ENCODE measurements around the gene GALNT10. TPM values are rescaled to one million over a fixed set of nuclear protein-coding genes. Genes with fewer than 3 reads are reported as not detected.

GALNT10 gene
- total RNA-seq, 2 experiments from 2014 or later, result 24.6 to 30.0 TPM

DNA sequence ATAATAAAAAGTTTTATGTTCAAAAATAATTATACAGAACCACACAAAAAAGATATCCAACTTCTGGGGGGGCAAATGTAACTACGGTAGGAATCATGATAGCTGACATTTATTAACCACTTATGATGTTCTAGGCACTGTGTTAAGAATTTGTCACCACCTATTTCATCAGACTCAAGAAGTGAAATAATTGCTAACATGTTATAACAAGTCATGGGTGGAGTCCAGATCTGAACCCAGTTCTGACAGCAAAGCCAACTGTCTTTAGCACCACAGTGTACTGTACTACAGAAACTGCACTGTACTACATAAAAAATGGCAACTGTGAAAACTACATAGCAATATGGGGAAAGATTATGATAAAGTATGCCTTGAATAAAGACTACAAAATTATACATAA lies 252.3 kb downstream of the GALNT10 start:
- POLR2A ChIA-PET, result interaction anchor here (0.7 kb wide), 1 partner anchor 237 kb away, joined by 3 read pairs; no protein-coding TSS in a partner anchor
- CTCF ChIA-PET, result no interaction called here

DNA sequence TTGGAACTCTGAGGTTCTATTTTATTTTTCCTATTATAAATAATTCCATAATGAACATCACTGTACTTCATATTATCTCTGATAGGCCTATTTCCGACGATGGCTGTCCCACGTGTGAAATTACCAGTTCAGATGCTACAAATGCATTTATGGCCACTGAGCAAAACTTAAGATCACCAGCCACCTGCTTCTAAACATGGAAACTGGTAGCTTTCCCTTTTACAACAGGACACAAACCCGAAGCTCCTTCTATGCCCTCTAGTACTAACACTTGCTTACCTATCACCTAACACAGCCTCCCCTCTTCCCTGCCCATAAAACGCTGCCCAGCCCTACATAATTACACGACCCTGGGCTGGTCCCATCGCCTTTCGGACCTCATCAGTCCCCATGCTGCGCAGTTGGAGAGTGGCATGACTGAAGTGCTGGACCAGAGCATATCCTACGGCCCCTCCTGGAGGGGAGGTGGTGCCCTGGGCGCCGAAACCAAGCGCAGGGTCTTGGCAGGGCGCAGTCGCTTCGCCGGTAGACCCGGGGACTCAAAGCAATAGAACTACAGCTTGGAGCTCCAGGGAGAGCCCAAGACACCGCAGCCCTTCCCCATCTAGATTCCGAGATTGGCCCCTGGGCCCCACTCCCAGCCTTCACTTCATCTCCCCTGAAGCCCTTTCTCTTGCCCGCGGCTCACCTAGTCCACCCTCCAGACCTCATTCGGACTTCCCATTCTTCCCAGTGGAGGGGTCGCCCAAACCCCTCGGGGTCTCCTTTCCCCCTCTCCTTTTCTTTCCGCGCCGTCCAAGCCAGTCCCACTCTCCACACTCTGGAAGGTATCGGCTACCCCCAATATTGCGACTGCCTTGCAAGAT lies 254.3 kb downstream of the GALNT10 start:
- POLR2A ChIA-PET, result interaction anchor here (0.6 to 1.0 kb wide), 2 partner anchors 23 to 255 kb away, joined by 3 read pairs; no protein-coding TSS in a partner anchor
- CTCF ChIA-PET, result interaction anchor here (1.0 kb wide), 1 partner anchor 186 kb away, joined by 5 read pairs; no protein-coding TSS in a partner anchor

DNA sequence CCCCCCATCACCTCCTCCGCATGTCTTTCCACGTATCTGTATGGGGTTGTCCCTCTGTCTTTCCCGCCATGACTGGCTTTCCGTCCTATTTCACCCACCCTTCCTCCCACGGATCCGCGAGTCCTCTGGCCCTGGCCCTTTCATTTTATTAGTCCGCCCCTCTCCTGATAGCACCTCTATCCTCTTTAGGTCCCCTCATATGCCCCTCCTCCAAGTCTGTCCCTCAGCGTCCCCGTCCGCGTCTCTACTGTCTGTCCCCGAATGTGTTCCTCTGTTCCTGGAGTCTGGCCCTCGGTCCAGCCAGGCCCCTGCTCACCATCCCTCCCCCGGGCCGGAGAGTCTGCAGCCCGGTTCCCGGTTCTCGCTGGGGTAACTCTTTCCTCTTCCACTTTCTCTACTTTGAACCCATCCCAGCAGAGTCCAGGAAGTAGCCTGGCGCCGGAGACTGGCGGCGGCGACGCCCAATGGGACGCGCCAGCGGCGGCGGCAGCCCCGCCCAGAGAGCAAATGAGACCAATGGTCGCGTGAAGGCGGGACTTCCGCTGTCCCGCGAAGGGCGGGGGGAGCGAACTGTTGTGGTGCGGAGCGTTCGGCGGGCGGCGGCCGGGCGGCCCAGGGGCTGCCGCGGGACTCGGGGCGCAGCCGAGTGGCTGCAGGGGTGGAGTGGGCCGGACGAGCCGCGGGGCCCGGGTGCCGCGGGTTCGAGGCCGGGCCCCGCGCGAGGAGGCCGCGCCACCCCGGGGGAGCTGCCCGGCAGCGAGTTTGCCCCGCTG lies 255.1 kb downstream of the GALNT10 start, which contains the start of gene SAP30L:
SAP30L (plus strand) TSS at position 576 of the 773 bp plus-strand sequence. CDS start 608 bp downstream, outside the sequence.
- ChIA-PET CTCF (no interaction called here), POLR2A (no interaction called here)

DNA sequence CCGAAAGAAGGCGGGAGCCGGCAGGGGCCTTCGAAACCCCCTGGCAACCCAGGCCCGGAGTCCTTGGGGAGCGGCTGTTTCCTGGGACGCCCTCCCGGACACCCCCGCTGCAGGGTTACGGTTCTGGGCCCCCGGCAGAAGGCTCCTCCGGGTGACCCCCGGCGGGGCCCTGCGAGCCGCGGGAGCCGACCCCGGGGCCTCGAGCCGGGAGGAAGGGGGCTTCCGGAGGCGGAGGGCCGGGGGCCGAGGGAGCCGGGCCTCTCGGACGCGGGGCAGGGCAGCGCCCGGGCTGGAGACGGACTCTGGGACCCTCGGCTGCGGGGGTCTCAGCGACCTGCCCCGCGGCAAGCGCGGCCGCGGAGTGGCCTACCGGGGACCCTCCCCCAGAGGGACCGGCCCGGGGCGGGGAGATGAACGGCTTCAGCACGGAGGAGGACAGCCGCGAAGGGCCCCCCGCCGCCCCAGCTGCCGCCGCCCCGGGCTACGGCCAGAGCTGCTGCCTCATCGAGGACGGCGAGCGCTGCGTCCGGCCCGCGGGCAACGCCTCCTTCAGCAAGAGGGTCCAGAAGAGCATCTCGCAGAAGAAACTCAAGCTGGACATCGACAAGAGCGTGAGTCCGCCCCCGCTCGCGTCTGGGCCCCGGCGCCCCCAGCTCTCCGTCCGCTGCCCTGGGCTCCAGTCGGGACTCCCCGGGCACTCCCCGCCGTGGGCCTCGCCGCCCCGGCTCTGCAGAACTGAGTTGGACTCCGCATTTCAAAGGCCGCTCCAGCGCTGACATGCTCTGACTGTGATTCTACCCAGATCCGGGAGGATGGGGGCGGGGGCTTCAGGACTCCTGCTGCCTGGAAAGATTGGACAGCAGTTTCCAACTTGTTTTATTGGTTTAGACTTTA lies 255.9 kb downstream of the GALNT10 start:
- ChIA-PET CTCF (no interaction called here), POLR2A (no interaction called here)

DNA sequence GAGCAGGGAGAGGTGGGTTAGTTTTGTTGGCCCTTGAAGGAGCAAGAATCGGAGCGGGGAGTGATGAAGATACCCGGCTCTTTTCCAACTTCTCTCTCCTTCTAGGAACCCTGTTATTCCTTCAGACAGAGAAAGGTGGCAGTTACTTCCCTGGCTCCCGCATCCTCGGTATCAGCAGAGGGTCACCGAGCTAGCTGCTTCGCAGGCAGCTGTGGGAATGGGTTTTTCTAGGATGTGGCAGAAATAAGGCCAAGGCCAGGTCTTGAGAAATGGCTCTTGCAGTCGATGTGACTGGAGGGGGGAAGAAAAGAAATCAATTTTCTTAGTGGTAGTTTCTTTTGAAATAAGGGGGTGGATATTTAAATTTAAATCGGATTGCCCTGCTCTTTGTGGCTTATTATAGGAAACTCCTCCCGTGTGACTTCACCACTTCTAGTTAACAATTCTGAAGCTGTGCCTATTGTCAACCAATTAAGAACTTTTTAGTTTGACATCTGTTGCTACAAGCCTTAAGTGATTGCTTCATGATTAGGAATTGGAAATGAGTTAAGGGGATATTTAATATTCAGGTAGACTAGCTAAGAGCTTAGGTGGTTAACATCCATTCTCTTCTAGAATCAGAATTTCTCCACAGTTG lies 256.7 kb downstream of the GALNT10 start:
- POLR2A ChIA-PET, result interaction anchor here (0.6 kb wide), 1 partner anchor 392 kb away, joined by 3 read pairs; no protein-coding TSS in a partner anchor
- CTCF ChIA-PET, result no interaction called here

DNA sequence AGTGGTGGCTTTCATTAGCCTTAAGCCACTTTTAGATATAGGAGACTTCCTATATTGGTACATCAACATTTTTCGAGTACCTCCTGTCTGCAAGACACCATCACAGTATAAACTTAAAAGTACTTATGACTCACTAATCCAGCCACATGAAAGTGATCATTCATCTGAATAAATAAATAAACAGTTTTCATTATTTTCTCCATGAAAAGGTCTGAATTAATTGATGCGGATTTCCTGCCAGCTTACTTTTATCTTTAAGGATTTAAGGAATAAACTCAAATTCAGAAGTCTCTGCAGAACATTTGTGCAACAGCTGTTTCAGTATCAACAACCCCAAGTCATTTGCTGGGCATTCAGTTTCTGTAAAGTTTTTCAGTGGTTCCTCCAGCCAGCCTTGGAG lies 259.3 kb downstream of the GALNT10 start:
- POLR2A ChIA-PET, result no interaction called here
- CTCF ChIA-PET, result interaction anchor here (1.4 to 2.3 kb wide), 2 partner anchors 200 to 377 kb away, joined by 5 read pairs; no protein-coding TSS in a partner anchor

DNA sequence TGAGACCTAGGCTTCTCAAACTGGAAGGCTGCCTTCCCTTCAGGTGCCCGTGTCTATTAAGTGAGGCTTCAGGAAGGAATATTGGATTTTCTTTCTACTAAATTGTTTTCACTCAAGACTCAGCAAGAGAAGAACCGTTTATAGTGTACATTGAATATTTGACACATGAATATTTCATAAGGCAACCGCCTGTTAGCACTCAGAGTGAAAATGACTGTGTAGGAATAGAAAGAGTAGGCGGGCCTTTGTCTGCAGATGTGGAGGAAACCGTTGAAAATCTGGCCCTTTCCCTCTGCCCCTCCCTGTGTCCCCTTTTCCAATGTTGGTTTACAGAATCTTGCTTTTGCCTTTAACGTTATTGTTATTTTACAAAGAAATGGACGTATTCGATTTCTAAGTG lies 261.4 kb downstream of the GALNT10 start:
- ChIA-PET CTCF (interaction anchor here (1.3 kb wide), 1 partner anchor 10 kb away, joined by 4 read pairs; no protein-coding TSS in a partner anchor), POLR2A (no interaction called here)

DNA sequence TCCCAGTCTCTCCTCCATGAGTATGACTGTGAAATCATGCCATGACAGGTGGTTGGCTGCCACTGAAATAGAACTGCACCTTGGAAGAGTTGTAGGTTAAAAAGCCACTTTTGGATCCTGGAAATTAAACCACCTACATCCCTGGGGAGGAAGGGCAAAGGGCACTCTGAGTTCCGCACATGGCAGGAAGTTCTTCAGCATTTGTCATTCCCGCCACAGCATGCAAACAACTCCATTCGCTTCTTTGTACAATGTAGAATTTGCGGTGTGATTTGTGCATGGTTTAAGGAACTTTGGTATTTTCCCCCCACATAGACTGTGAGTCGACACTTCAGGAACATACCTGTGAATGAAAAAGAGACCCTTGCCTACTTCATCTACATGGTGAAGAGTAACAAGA lies 265.1 kb downstream of the GALNT10 start:
- ChIA-PET CTCF (no interaction called here), POLR2A (no interaction called here)

DNA sequence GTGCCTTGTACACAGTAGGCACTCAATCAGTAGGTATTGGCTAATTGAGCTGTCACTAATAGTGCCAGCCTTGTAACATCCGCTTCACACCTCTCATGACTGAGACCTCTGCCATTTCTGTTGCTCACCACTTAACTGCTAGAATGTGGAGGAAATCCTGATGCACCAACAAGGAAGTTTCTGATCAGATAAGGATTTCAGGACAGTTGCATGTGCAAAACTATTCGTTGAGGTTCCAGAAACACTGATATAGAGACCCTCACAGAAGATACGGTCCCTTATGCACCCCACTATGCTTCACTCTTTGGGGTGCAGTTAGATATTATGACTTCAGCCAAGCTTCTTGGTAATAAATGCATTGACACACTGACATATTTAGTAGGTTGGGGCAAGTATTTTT lies 266.0 kb downstream of the GALNT10 start:
- CTCF ChIA-PET, result interaction anchor here (2.6 kb wide), 1 partner anchor 12 kb away, joined by 7 read pairs; no protein-coding TSS in a partner anchor
- POLR2A ChIA-PET, result no interaction called here

DNA sequence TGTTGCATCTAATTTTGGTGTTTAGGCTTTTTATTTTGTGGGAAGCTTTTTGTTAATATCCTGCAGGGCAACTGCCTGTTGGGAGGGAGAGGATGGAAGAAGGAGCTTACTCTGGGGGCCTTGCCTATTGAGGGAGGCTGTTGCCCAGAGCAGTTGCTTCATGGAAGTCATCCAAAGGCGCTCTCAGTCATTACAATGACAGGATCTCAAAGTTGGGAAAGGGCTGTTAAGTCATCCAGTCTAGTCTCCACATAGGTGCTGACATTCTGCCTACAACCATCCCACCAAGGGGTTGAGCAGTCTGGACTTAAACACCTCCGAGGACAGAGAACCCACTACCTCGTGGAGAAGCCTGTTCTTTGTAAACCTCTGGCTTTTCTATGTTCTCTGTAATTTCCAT lies 268.5 kb downstream of the GALNT10 start:
- CTCF ChIA-PET, result interaction anchor here (0.9 kb wide), 1 partner anchor 9 kb away, joined by 3 read pairs; no protein-coding TSS in a partner anchor
- POLR2A ChIA-PET, result no interaction called here

DNA sequence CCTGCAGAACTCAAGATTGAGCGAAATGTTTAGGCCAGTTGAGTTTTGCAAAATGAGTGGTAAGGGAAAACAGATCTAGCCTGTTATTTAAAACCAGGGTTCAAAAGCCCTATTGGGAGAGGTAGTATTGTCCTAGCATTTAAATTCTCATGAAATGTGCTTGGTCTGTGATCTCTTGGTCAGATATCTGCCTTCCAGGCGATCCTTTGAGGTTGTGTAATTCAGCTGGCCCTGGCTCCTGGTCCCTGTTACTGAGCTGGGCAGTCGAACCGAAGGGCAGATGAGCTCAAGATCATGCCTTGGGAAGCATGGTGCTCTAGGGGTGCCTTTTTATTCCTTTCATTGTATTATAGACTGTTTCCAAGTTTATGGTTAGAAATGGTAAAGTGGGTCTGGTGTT lies 269.6 kb downstream of the GALNT10 start:
- ChIA-PET POLR2A (no interaction called here), CTCF (interaction anchor here (0.7 to 0.8 kb wide), 2 partner anchors 76 to 77 kb away, joined by 3 read pairs; no protein-coding TSS in a partner anchor)

DNA sequence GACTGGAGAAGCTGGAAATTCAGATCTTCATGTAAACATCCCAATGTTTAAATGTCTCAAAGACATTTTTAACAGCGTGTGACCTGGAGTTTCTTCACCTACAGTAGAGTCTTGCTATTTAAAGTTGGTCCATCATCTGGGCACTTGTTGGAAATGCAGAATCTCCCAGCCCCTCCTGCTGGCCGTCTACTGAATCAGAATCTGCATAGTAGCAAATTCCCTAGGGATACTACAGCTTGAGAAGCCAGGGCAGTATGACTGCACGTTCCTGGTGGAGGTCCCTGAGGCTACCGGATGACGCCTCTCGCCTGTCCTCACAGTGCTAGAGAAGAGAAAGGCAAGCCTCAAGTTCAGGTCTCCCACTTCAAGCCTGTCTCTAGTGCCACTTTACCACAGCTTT lies 271.0 kb downstream of the GALNT10 start:
- POLR2A ChIA-PET, result interaction anchor here (0.6 kb wide), 1 partner anchor 11 kb away, joined by 4 read pairs; no protein-coding TSS in a partner anchor
- CTCF ChIA-PET, result interaction anchor here (0.6 to 1.0 kb wide), 2 partner anchors 149 to 543 kb away, joined by 3 read pairs; no protein-coding TSS in a partner anchor

DNA sequence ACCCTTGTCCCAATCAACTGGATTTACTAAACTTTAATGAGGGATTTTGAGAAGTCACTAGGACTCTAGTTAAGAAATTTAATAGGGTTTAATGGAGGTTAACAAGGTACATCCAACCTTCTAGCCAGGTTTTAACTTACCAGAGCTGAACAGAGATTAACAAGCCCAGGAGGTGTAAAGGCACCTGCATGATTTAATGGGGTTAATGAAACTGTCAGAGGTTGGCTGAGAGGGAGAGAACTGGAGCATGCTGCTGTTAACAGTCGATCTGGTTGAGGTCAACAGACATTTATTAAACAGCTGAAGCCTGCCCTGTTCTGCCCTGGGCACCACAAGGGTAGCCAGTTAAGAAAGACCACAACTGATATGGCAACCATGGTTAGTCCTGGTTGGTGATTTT lies 273.9 kb downstream of the GALNT10 start:
- ChIA-PET POLR2A (no interaction called here), CTCF (no interaction called here)

DNA sequence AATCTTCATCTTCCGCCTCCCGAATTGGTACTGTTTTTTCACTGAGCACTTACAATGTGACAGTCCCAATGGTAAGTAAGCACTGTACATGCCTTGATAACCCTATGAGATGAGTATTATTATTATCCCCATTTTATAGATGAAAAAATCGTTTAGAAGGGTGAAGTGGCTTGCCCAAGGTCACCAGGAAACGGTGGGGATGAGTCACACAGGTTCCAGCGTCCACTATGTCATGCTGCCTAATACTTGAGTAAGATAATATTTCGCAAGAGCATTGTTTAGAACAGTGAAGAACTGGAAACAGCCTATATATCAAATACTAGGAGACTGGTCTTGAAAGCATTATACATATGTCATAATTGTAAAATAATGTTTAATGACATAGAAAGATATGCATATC lies 274.6 kb downstream of the GALNT10 start:
- CTCF ChIA-PET, result interaction anchor here (2.0 kb wide), 1 partner anchor 43 kb away, joined by 4 read pairs; no protein-coding TSS in a partner anchor
- POLR2A ChIA-PET, result no interaction called here

DNA sequence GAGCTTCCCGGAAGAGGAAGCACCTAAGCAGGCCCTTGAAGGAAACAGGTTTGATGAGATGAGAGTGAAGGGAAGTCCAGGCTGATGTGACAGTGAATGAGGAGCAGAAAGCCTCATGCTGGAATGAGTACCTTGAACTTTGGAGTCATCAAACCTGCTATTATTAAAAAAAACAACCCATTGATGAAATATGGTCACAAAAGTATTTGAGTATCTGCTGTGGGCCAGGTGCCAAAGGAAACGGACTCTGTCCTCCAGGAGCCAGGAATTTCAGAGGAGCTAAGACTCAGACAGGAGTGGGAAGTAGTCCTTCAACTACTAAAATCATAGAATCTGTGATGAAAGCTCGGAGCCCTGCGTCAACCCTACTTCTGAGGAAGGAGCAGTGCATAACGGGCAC lies 275.6 kb downstream of the GALNT10 start:
- CTCF ChIA-PET, result interaction anchor here (1.3 to 3.5 kb wide), 3 partner anchors 44 to 393 kb away, joined by 3 to 41 read pairs (median 4); no protein-coding TSS in a partner anchor
- POLR2A ChIA-PET, result no interaction called here

DNA sequence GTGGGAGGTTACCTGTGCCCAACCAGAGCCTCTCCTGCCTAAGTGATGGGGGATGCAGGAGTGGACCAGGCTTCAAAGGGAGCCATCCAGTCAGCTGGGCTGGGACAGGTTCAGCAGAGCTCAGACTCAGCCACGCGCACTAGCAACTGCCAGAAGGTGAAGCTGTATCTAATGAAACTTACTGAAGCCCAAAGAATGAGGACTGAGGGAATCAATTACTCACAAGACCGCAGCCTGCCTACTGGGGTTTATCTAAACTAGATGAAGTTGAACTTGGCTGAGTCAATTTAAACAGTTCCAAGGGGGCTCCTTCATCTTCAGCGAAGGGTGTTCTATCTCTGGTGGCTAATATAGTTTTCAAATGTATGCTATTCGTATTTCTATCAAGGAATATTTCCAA lies 276.1 kb downstream of the GALNT10 start:
- ChIA-PET CTCF (interaction anchor here (1.3 to 3.5 kb wide), 3 partner anchors 44 to 394 kb away, joined by 3 to 41 read pairs (median 4); no protein-coding TSS in a partner anchor), POLR2A (no interaction called here)

DNA sequence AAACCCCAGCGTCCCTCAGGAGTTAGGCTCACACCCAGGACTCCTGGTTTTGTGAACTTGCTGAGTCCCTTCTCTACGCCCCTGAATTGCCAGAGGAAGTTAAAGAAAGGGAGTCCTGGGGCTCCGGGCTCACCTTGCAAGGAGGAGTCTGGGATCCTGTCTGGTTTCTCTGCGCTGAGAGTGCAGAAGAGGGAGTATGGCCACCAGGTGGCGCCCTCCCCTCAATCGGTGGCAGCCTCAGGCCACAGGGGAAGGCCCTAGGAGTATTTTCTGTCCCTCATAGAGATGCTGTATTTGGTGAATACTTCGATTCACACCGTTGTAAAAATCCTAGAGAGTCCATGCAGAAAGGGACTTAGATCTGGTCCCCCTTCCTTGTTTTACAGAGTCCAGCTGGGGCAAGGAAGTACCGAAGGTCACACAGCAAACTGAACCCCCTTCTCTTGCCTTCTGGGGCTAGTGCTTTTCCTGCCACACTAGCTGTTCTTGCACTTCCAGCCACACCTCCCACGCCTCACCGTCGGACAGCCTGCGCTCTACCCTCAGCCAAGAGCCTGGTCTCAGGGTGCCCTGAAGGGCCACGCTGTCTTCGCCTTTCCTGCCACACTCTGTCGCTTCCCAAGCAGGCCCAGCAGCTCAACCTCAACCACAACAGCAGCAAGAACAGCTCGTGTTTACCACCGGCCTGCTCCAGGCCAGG lies 277.3 kb downstream of the GALNT10 start:
- ChIA-PET CTCF (interaction anchor here (0.7 to 3.5 kb wide), 13 partner anchors 9 to 493 kb away, joined by 3 to 41 read pairs (median 3); no protein-coding TSS in a partner anchor), POLR2A (no interaction called here)

DNA sequence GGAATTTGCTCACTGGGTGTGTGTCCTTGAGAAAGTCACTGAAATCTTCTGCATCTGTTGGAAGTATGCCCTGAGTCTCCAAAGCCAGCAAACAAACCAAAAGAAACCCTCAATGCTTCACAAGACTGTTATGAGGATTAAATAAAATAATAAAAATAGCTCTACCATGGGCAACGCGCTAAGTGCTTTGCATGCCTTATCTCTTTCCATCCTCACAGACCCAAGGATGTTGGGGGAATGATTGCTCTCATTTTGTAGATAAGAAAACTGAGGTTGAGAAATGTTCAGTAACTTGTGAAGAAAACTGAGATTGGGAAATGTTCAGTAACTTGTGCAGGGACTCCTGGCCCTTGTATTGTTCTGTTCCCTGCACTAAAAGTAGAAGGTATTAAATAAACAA lies 279.6 kb downstream of the GALNT10 start:
- ChIA-PET POLR2A (no interaction called here), CTCF (interaction anchor here (0.6 to 1.9 kb wide), 3 partner anchors 138 to 378 kb away, joined by 3 to 8 read pairs (median 4); no protein-coding TSS in a partner anchor)
